OCI-LY3 (cell line): ENCODE measurements around the gene LYPD3.

ENCODE experiments used
- H2AFZ ChIP-seq: fragments of 200-600, 300-600 bp; shearing (Covaris generic); 2 replicates; pipeline ENCODE4 v1.6.0; 2014; ENCODE audit warnings: antibody characterized with exemption, low read depth, low read length
- H3K27ac ChIP-seq: fragments of 200-600, 300-600 bp; sonication (generic); 2 replicates; pipeline ENCODE4 v1.5.1; 2014; ENCODE audit warnings: mild to moderate bottlenecking, low read length, moderate library complexity, mixed read lengths
- H3K27me3 ChIP-seq: fragments of 200-600, 300-600 bp; sonication (generic); 2 replicates; pipeline ENCODE4 v1.6.1; 2014; ENCODE audit warnings: low read depth, low read length, mixed read lengths
- H3K36me3 ChIP-seq: fragments of 200-600, 300-600 bp; sonication (generic); replicated peaks from 2 replicates; pipeline ENCODE3; 2014; ENCODE audit warnings: low read depth, low read length, mixed read lengths
- H3K4me1 ChIP-seq: fragments of 300-600, 200-600 bp; sonication (generic); 2 replicates; pipeline ENCODE4 v1.6.1; 2014; ENCODE audit warnings: low read length, mixed read lengths
- H3K4me2 ChIP-seq: fragments of 200-600, 300-600 bp; sonication (generic); 2 replicates; pipeline ENCODE4 v1.6.1; 2014; ENCODE audit warnings: low read length, mixed read lengths
- H3K4me3 ChIP-seq: fragments of 300-600, 200-600 bp; sonication (generic); 2 replicates; pipeline ENCODE4 v1.5.1; 2014; ENCODE audit warnings: antibody characterized with exemption, mild to moderate bottlenecking, low read length, moderate library complexity
- H3K79me2 ChIP-seq: fragments of 300-600, 200-600 bp; shearing (Covaris generic); 2 replicates; pipeline ENCODE4 v1.6.1; 2014; ENCODE audit warnings: mild to moderate bottlenecking, low read length, mixed read lengths
- H3K9ac ChIP-seq: fragments of 300-600, 200-600 bp; shearing (Covaris generic); 2 replicates; pipeline ENCODE4 v1.6.0; 2014; ENCODE audit warnings: mild to moderate bottlenecking, low read length, moderate library complexity
- H3K9me3 ChIP-seq: fragments of 200-600, 300-600 bp; shearing (Covaris generic); 2 replicates; pipeline ENCODE4 v1.6.1; 2014; ENCODE audit warnings: low read length, mixed read lengths; ENCODE audit not compliant: insufficient read depth
- H4K20me1 ChIP-seq: fragments of 200-600, 300-600 bp; sonication (generic); 2 replicates; pipeline ENCODE4 v1.6.1; 2016; ENCODE audit warnings: low read length, mixed read lengths; ENCODE audit not compliant: insufficient read depth
- CTCF ChIP-seq: fragments of 200-600, 300-600 bp; sonication (generic); IDR thresholded peaks from 2 replicates; pipeline ENCODE4 v1.5.1; 2014; ENCODE audit warnings: antibody characterized with exemption, low read length, low read depth
- EZH2phosphoT487 ChIP-seq: fragments of 200-600 bp; shearing (Covaris generic); IDR thresholded peaks from 2 replicates; pipeline ENCODE4 v1.6.1; 2018; ENCODE audit warnings: antibody characterized with exemption, mixed run types, low read depth

LYPD3 gene

DNA sequence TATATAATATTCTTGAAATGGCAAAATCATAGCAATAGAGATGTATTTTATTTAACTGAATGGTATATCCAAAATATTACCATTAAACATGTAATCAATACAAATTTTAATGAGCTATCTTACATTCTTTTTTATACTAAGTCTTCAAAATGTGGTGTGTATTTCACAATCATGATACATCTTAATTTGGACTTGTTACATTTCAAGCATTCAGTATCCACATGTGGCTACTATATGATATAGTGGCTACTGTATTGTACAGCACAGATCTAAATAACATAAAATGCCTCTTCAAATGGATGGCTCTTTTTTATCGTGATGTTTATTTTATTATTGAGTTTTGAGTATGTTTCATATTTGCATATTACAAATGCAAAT is 42.7 kb downstream of the LYPD3 start:
- no peak overlapping the region for H3K27ac ChIP-seq
- no peaks in the 10 kb centered on the region for H3K4me1 ChIP-seq
- H3K36me3 ChIP-seq: no peaks in the 10 kb centered on the region
- H2AFZ ChIP-seq: no peak overlapping the region
- no peaks in the 10 kb centered on the region for H3K79me2 ChIP-seq
- no peak overlapping the region for H3K4me2 ChIP-seq
- H4K20me1 ChIP-seq: no peaks in the 10 kb centered on the region
- no peak overlapping the region for H3K4me3 ChIP-seq
- no peak for TF ChIP-seq EZH2phosphoT487
- TF ChIP-seq CTCF: no peak
- peaks cover 4% of the 10 kb centered on the region; the same call in 1 of the 2 replicates for H3K27me3 ChIP-seq
- H3K9me3 ChIP-seq: no peaks in the 10 kb centered on the region
- H3K9ac ChIP-seq: no peak overlapping the region

DNA sequence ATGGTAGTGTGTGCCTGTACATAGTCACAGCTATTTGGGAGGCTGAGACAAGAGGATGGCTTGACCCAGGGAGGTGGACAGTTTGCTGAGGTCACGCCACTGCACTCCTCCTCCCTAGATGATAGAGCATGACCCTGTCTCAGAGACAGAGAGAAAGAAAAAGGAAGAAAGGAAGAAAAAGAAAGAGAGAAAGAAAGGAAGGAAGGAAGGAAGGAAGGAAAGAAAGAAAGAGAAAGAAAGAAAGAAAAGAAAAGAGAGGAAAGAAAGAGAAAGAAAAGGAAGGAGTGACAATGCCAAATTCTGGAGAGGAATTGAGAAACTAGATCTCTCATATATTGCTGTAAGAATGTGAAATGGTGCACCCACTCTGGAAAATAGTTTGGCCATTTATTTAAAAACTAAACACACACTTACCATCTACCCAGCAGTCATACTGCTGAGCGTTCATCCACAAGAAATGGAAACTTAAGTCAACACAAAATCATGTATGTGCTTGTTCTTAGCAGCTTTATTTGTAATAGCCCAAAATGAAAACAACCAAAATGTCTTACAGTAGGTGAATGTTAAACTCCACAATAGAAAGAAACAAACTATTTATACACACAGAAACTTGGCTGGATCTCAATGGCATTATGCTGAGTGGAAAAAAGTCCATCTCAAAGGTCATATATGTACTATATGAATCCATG is 43.3 kb downstream of the LYPD3 start:
- Histone ChIP-seq H3K27ac (no peak overlapping the region), H3K4me1 (no peaks in the 10 kb centered on the region), H2AFZ (no peak overlapping the region), H3K4me2 (no peak overlapping the region), H4K20me1 (no peaks in the 10 kb centered on the region), H3K9me3 (no peaks in the 10 kb centered on the region), H3K27me3 (peaks cover 4% of the 10 kb centered on the region; the same call in 1 of the 2 replicates), H3K36me3 (no peaks in the 10 kb centered on the region), H3K79me2 (no peaks in the 10 kb centered on the region), H3K9ac (no peak overlapping the region), H3K4me3 (no peak overlapping the region)
- TF ChIP-seq EZH2phosphoT487: no peak
- no peak for TF ChIP-seq CTCF

- H3K27ac ChIP-seq: no peak overlapping the region
- no peak overlapping the region for H3K4me3 ChIP-seq
- no peak overlapping the region for H3K9ac ChIP-seq
- H2AFZ ChIP-seq: no peak overlapping the region
- no peaks in the 10 kb centered on the region for H3K9me3 ChIP-seq
- no peaks in the 10 kb centered on the region for H3K4me1 ChIP-seq
- TF ChIP-seq CTCF (no peak), EZH2phosphoT487 (no peak)
- H3K36me3 ChIP-seq: no peaks in the 10 kb centered on the region
- peaks cover 4% of the 10 kb centered on the region; the same call in 1 of the 2 replicates for H3K27me3 ChIP-seq
- no peak overlapping the region for H3K4me2 ChIP-seq
- no peaks in the 10 kb centered on the region for H3K79me2 ChIP-seq
- no peaks in the 10 kb centered on the region for H4K20me1 ChIP-seq
These were observed 44.5 kb downstream of the LYPD3 start for GRCh38 chr19:43420954-43421353.

DNA sequence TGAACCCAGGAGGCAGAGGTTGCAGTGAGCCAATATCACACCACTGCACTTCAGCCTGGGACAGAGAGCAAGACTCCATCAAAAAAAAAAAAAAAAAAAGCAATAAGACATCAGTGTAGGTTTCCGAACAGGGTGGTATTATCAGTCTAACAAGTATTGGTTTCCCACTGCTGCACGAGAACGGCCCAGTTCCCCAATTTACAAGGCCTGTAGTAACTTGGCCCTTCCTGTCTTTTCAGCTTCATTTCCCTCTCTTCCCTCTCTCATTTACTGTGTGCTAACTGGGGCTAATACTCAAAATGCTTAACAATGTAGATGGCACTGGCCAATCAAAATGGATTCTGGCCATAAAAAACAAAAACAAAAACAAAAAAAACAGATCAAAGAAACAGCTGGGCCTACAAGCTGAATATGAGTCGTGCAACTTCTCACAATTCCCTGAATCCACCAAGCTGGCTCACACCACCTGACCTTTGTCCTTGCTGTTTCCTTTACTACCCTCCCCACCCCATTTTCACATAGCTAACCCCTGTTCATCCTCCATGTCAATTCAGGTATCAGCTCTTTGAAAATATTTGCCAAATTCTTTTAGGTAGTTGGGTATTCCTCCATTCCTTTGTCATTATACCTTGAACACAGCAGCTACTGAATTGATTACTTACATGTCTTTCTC is 48.3 kb downstream of the LYPD3 start:
- Histone ChIP-seq H3K9me3 (no peaks in the 10 kb centered on the region), H3K4me2 (no peak overlapping the region), H3K79me2 (no peaks in the 10 kb centered on the region), H3K4me1 (no peaks in the 10 kb centered on the region), H3K27ac (no peak overlapping the region), H3K27me3 (no peaks in the 10 kb centered on the region), H2AFZ (no peak overlapping the region), H4K20me1 (no peaks in the 10 kb centered on the region), H3K36me3 (no peaks in the 10 kb centered on the region), H3K9ac (no peak overlapping the region), H3K4me3 (no peak overlapping the region)
- TF ChIP-seq EZH2phosphoT487 (no peak), CTCF (no peak)
